Naive B cell (primary cell): ENCODE data around the gene PIAS1. TPM values are rescaled to one million over a fixed set of nuclear protein-coding genes. Genes with fewer than 3 reads are reported as not detected.
"Not testable (repeated sequence)": the region's sequence is repeated elsewhere in the genome, so short reads cannot be mapped to it uniquely, and the experiment has no call there.

Experiments used
- ATAC-seq, 2 donors: fragments of 150-1000 bp; cut with Tn5 transposase; 2 replicates each; pipeline ENCODE4 v1.10.0; 2021; ENCODE audit warnings: low read depth in 2 of 2, mild to moderate bottlenecking in 2 of 2, moderate library complexity in 2 of 2
- DNase-seq: peaks from one replicate; pipeline ENCODE4 v3.0.0; 2022
- H3K27ac Mint-ChIP-seq, 6 donors: one replicate each; pipeline ENCODE4 v1.8.0; 2020 to 2022; ENCODE audit warnings: mild to moderate bottlenecking in 6 of 6, mixed read lengths in 6 of 6, moderate library complexity in 5 of 6, inconsistent platforms in 2 of 6
- H3K27me3 Mint-ChIP-seq, 3 donors: one replicate each; pipeline ENCODE4 v1.8.0; 2021 to 2022; ENCODE audit warnings: mixed read lengths in 3 of 3, mild to moderate bottlenecking in 1 of 3
- H3K36me3 Mint-ChIP-seq, 2 donors: one replicate each; pipeline ENCODE4 v1.8.0; 2020 to 2022; ENCODE audit warnings: mixed read lengths in 2 of 2, inconsistent platforms in 1 of 2, mild to moderate bottlenecking in 1 of 2
- H3K4me1 Mint-ChIP-seq, 3 donors: one replicate each; pipeline ENCODE4 v1.8.0; 2020 to 2022; ENCODE audit warnings: mixed read lengths in 3 of 3, inconsistent platforms in 1 of 3, mild to moderate bottlenecking in 1 of 3, moderate library complexity in 1 of 3
- H3K4me3 Mint-ChIP-seq, 8 donors: one replicate each; pipeline ENCODE4 v1.8.0; 2020 to 2022; ENCODE audit warnings: mild to moderate bottlenecking in 8 of 8, mixed read lengths in 8 of 8, moderate library complexity in 8 of 8, inconsistent platforms in 2 of 8
- H3K9me3 Mint-ChIP-seq, 7 donors: one replicate each; pipeline ENCODE4 v1.8.0; 2020 to 2022; ENCODE audit warnings: mixed read lengths in 7 of 7, mild to moderate bottlenecking in 5 of 7, inconsistent platforms in 2 of 7, moderate library complexity in 1 of 7
- polyA plus RNA-seq, 6 donors: library from polyadenylated mRNA; unstranded; fragments of 300-500 nt; fragmentation: Illumina TruSeq; gene quantifications; one replicate each; pipeline ENCODE4 v1.2.3, GENCODE V29; 2021; ENCODE audit warnings: low read depth in 6 of 6

The PIAS1 gene
- polyA plus RNA-seq, 6 donors from 2014 or later: 141 to 207 (median 162) TPM

GRCh38 chr15:68197661-68198437 lies 143.7 kb downstream of the PIAS1 start:
- ATAC-seq (no peak), DNase-seq (no peak)
- Mint-ChIP-seq H3K4me3 (no peak overlapping the region), H3K9me3 (no peaks in the 10 kb centered on the region), H3K27me3 (no peaks in the 10 kb centered on the region), H3K36me3 (no peaks in the 10 kb centered on the region), H3K27ac (peak overlapping the region in 3 of 6 donors; percentile 24 to 85 (median 34)), H3K4me1 (peaks cover 0 to 6% (median 0%) of the 10 kb centered on the region in 3 donors)

- Mint-ChIP-seq H3K9me3 (no peaks in the 10 kb centered on the region), H3K4me3 (peak overlapping the region in 1 of 8 donors; percentile 48), H3K4me1 (peaks cover 0 to 6% (median 0%) of the 10 kb centered on the region in 3 donors), H3K27me3 (no peaks in the 10 kb centered on the region), H3K27ac (peak overlapping the region in 1 of 6 donors; percentile 41), H3K36me3 (no peaks in the 10 kb centered on the region)
- DNase-seq: no peak
- no peak for ATAC-seq
These were observed 145.2 kb downstream of the PIAS1 start for GRCh38 chr15:68199340-68199739.

- ATAC-seq: no peak
- no peaks in the 10 kb centered on the region for H3K36me3 Mint-ChIP-seq
- H3K9me3 Mint-ChIP-seq: no peaks in the 10 kb centered on the region
- no peak overlapping the region for H3K4me3 Mint-ChIP-seq
- H3K4me1 Mint-ChIP-seq: peaks cover 0 to 6% (median 2%) of the 10 kb centered on the region in 3 donors
- DNase-seq: no peak
- H3K27me3 Mint-ChIP-seq: no peaks in the 10 kb centered on the region
- H3K27ac Mint-ChIP-seq: peak overlapping the region in 2 of 6 donors; percentile 18 to 54
These were observed 146.1 kb downstream of the PIAS1 start for GRCh38 chr15:68200016-68200861.

- Mint-ChIP-seq H3K4me3 (no peak overlapping the region), H3K4me1 (peaks cover 4 to 15% (median 5%) of the 10 kb centered on the region in 3 donors), H3K27me3 (no peaks in the 10 kb centered on the region), H3K36me3 (no peaks in the 10 kb centered on the region), H3K27ac (peak overlapping the region in 4 of 6 donors; percentile 7 to 45 (median 19)), H3K9me3 (no peaks in the 10 kb centered on the region)
- no peak for DNase-seq
- ATAC-seq: no peak
These were observed 147.2 kb downstream of the PIAS1 start for GRCh38 chr15:68201153-68201878.

- no peaks in the 10 kb centered on the region for H3K27me3 Mint-ChIP-seq
- no peaks in the 10 kb centered on the region for H3K36me3 Mint-ChIP-seq
- DNase-seq (no peak), ATAC-seq (no peak)
- no peaks in the 10 kb centered on the region for H3K9me3 Mint-ChIP-seq
- no peak overlapping the region for H3K4me3 Mint-ChIP-seq
- peak overlapping the region in 4 of 6 donors; percentile 14 to 74 (median 50) for H3K27ac Mint-ChIP-seq
- H3K4me1 Mint-ChIP-seq: peaks cover 5 to 17% (median 6%) of the 10 kb centered on the region in 3 donors
These were observed 147.8 kb downstream of the PIAS1 start for GRCh38 chr15:68201879-68202261.

- not testable (repeated sequence) for H3K9me3 Mint-ChIP-seq, ATAC-seq, DNase-seq, H3K27ac Mint-ChIP-seq, H3K27me3 Mint-ChIP-seq, H3K36me3 Mint-ChIP-seq, H3K4me3 Mint-ChIP-seq
- H3K4me1 Mint-ChIP-seq: peaks cover 6 to 19% (median 6%) of the 10 kb centered on the region in 3 donors
These were observed 148.9 kb downstream of the PIAS1 start for GRCh38 chr15:68202994-68203393.

GRCh38 chr15:68203486-68203885 lies 149.4 kb downstream of the PIAS1 start:
- Mint-ChIP-seq H3K27ac (no peak overlapping the region), H3K36me3 (no peaks in the 10 kb centered on the region), H3K27me3 (no peaks in the 10 kb centered on the region), H3K4me3 (no peak overlapping the region), H3K9me3 (no peaks in the 10 kb centered on the region), H3K4me1 (peaks cover 10 to 24% (median 10%) of the 10 kb centered on the region in 3 donors)
- ATAC-seq: no peak
- DNase-seq: no peak

GRCh38 chr15:68203956-68204355 lies 149.8 kb downstream of the PIAS1 start:
- Mint-ChIP-seq H3K9me3 (no peaks in the 10 kb centered on the region), H3K4me1 (peaks cover 15 to 28% (median 15%) of the 10 kb centered on the region in 3 donors), H3K36me3 (no peaks in the 10 kb centered on the region), H3K4me3 (no peak overlapping the region), H3K27me3 (no peaks in the 10 kb centered on the region), H3K27ac (no peak overlapping the region)
- ATAC-seq: no peak
- no peak for DNase-seq

GRCh38 chr15:68204361-68204760 lies 150.2 kb downstream of the PIAS1 start:
- Mint-ChIP-seq H3K4me3 (no peak overlapping the region), H3K4me1 (peaks cover 18 to 32% (median 19%) of the 10 kb centered on the region in 3 donors), H3K36me3 (no peaks in the 10 kb centered on the region), H3K27me3 (no peaks in the 10 kb centered on the region), H3K27ac (no peak overlapping the region), H3K9me3 (no peaks in the 10 kb centered on the region)
- no peak for ATAC-seq
- DNase-seq: no peak

- Mint-ChIP-seq H3K4me3 (peak within 1 kb of the TSS in 1 of 8 donors; percentile 25), H3K4me1 (peaks cover 24 to 39% (median 25%) of the 10 kb centered on the region in 3 donors), H3K36me3 (no peaks in the 10 kb centered on the region), H3K27me3 (no peaks in the 10 kb centered on the region), H3K9me3 (no peaks in the 10 kb centered on the region), H3K27ac (peak within 1 kb of the TSS in 4 of 6 donors; percentile 52 to 77 (median 62))
- ATAC-seq (no peak), DNase-seq (no peak)
These were observed 150.9 kb downstream of the PIAS1 start, which contains the start of gene CALML4 for GRCh38 chr15:68204776-68205557. Gene CALML4, minus strand, starts transcription at chr15:68205332. Its CDS starts 85 bp downstream, at chr15:68205247.

- peaks cover 27 to 44% (median 29%) of the 10 kb centered on the region in 3 donors for H3K4me1 Mint-ChIP-seq
- no peaks in the 10 kb centered on the region for H3K27me3 Mint-ChIP-seq
- H3K4me3 Mint-ChIP-seq: peak overlapping the region in 1 of 8 donors; percentile 25
- DNase-seq (no peak), ATAC-seq (no peak)
- no peaks in the 10 kb centered on the region for H3K9me3 Mint-ChIP-seq
- no peaks in the 10 kb centered on the region for H3K36me3 Mint-ChIP-seq
- H3K27ac Mint-ChIP-seq: peak overlapping the region in 1 of 6 donors; percentile 57
These were observed 151.4 kb downstream of the PIAS1 start for GRCh38 chr15:68205558-68205944.

GRCh38 chr15:68205954-68206539 lies 151.9 kb downstream of the PIAS1 start:
- ATAC-seq (no peak), DNase-seq (no peak)
- Mint-ChIP-seq H3K27ac (peak overlapping the region in 2 of 6 donors; percentile 56 to 77), H3K4me1 (peaks cover 27 to 49% (median 33%) of the 10 kb centered on the region in 3 donors), H3K36me3 (no peaks in the 10 kb centered on the region), H3K4me3 (peak overlapping the region in 1 of 8 donors; percentile 5), H3K9me3 (no peaks in the 10 kb centered on the region), H3K27me3 (no peaks in the 10 kb centered on the region)
